ENCODE results near the gene RBM8A. TPM values are rescaled to one million over a fixed set of nuclear protein-coding genes. Genes with fewer than 3 reads are reported as not detected.

RBM8A gene
- total RNA-seq, 4 donors from 2014 or later = 120 to 176 (median 149) TPM

DNA sequence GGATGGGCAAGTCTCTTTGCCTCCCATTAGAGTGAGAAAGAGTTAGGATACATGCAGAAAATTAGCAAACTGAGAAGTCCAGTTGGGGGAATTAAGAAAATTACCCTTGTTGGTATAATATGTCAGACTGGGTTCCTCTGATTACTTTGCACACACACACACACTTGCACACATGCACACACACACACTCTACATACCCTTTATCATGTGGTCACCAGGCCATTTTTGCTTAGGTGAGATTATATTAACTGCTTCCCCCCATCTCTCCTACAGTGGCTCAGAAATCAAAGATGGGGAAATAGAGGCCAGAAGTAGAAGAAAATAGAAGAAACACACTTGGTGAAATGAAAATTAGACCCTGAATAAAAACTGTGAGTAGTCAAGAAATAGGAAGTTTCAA, 31.4 kb upstream of the RBM8A start:
- no peak overlapping the region for H3K4me3 ChIP-seq (ENCODE audit: low read depth, poor library complexity, severe bottlenecking)
- TF ChIP-seq, protein P1, sequence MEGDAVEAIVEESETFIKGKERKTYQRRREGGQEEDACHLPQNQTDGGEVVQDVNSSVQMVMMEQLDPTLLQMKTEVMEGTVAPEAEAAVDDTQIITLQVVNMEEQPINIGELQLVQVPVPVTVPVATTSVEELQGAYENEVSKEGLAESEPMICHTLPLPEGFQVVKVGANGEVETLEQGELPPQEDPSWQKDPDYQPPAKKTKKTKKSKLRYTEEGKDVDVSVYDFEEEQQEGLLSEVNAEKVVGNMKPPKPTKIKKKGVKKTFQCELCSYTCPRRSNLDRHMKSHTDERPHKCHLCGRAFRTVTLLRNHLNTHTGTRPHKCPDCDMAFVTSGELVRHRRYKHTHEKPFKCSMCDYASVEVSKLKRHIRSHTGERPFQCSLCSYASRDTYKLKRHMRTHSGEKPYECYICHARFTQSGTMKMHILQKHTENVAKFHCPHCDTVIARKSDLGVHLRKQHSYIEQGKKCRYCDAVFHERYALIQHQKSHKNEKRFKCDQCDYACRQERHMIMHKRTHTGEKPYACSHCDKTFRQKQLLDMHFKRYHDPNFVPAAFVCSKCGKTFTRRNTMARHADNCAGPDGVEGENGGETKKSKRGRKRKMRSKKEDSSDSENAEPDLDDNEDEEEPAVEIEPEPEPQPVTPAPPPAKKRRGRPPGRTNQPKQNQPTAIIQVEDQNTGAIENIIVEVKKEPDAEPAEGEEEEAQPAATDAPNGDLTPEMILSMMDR (IDR thresholded peaks at IDR 0.05) = no peak
- no peak for TF ChIP-seq POLR2A (IDR thresholded peaks at IDR 0.05)
- intact Hi-C loops (cut with DNase I; ENCODE audit: low total_unique reads) = no loop called here
- DNase-seq (ENCODE audit: low spot score in 2 of 2) = no peak

DNA sequence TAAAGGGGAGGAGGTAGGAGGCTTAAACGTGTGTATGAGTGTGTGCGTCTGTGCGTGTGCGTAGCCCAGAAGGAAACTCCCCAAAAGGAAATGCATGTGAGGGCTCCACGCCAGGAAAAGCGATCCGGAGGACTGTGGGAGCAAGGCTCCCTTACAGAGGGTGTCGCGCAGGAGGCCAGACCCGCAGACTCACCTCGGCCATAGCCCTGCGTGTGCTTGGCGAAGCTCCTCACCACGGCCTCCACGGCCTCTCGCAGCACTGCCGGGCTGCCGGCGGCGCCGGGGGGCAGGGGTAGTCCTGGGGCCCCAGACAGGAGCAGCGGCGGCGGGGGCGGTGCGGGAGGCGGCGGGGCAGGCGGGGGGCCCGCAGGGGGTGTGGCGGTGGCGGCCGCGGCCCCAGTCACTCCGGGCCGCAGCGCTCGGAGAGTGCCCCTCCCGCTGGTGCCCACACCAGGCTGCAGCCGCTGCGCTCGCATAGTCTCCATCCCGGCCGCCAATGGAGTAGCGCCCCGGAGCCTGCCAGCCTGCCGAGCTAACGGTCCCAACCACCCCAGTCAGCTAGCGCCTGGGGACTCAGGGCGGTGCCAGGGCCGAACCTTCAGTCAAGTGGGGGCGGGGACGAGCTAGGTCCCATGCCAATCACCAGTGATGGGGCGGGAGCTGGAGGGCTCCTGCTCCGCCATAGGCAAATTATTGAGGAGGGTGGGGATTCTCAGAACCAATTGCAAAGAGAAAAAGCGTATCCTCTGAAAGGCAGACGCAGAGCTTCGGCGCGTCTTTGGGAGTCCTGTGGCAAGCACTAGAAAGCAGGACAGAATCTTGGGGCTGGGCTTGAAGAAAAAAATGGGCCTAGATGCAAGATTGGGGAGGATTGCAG, 30.4 kb upstream of the RBM8A start, which contains the start of gene LIX1L:
Gene LIX1L, minus strand, starts transcription at position 575 of the 877 bp plus-strand sequence. Its CDS starts 90 bp downstream, at position 485.
- peak; percentile 96 to 99 for DNase-seq (ENCODE audit: low spot score in 2 of 2)
- H3K4me3 ChIP-seq (ENCODE audit: low read depth, poor library complexity, severe bottlenecking) = peak within 1 kb of the TSS; percentile 71
- TF ChIP-seq, protein P1 (IDR thresholded peaks at IDR 0.05) = no peak
- peak in 1 of 2 donors; percentile 74 for TF ChIP-seq POLR2A (IDR thresholded peaks at IDR 0.05)
- intact Hi-C loops (cut with DNase I; ENCODE audit: low total_unique reads) = no loop called here
- WGBS, 2 donors = 0% methylated on average over 22 to 38 of the region's 60 CpGs

DNA sequence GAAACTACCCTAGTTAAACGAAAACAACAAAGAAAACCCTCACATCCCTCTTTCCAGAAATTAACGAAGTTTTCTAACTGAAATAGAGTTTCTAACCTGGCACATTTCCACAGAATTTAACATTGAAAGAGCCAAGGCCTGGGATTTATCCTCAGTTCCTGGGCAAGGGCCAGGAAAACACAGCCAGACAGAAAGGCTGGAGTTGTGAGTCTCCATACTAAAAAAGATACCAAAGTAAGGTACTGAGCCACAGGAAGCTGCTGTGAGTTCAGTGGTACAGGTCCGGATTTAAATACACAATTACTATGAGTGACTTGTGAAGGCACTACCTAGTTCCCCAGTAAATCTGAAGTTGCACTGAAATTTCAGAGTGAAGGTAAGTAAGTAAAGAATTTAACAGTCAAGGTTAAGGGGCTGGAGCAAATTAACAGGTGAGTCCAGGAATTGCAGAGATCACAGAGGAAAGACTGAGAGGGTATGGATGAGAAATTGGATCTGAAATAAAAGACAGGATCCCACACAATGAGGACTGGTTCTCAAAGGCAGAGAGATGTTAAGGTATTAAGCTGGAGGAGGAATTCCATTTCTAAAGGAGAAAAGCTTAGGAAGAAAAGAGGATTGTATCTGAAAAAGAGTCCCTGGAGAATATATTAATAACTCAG, 29.6 kb upstream of the RBM8A start:
- H3K4me3 ChIP-seq (ENCODE audit: low read depth, poor library complexity, severe bottlenecking) = peak overlapping the region; percentile 71
- WGBS, 2 donors = 6 to 7% methylated on average over 3 of the region's 3 CpGs
- peak in 1 of 2 donors; percentile 72 for DNase-seq (ENCODE audit: low spot score in 2 of 2)
- intact Hi-C loops (cut with DNase I; ENCODE audit: low total_unique reads) = no loop called here
- no peak for TF ChIP-seq POLR2A (IDR thresholded peaks at IDR 0.05)
- TF ChIP-seq, protein P1 (IDR thresholded peaks at IDR 0.05) = no peak

DNA sequence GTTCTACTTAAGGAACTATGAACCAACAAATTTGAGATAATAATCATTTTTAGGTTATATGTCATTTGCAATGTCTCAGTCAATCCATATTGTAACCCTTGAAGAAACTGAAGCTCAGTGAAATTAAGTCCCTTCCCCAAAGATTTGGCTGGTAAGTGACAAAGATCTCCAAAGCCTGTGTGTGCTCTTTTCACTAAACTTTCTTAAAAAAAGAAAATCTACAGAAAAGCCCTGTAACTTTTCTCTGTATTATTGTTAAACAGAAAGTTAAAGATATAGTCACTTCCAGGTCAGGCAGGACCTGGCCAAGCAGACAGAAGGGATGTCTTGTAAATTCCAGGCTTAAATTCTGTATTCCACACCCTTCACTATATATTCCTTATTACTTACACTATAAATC, 29.1 kb upstream of the RBM8A start:
- intact Hi-C loops (cut with DNase I; ENCODE audit: low total_unique reads) = no loop called here
- DNase-seq (ENCODE audit: low spot score in 2 of 2) = no peak
- TF ChIP-seq, protein P1 (IDR thresholded peaks at IDR 0.05) = no peak
- no peak for TF ChIP-seq POLR2A (IDR thresholded peaks at IDR 0.05)
- H3K4me3 ChIP-seq (ENCODE audit: low read depth, poor library complexity, severe bottlenecking) = no peak overlapping the region

DNA sequence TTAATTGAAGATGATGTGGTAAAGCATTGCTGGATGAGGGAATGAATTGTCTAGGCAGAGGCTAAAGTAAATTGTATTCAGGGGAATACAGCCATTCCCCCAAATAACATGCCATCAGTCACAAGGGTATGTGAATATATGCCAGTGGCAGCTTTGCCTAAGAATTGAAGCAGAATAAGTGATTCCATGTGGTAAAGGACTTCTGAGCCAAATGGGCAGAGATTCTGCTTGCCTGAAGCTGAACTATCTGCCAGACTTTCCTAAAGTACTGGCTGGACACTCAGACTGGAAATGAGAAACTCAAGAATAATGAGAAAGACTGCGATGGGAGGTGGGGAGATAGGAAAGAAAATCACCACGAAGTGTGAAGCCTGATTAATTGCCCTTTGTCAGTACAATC, 28.2 kb upstream of the RBM8A start:
- no peak for DNase-seq (ENCODE audit: low spot score in 2 of 2)
- 37 to 42% methylated on average over 2 of the region's 2 CpGs for WGBS, 2 donors
- TF ChIP-seq, protein P1 (IDR thresholded peaks at IDR 0.05) = no peak
- TF ChIP-seq POLR2A (IDR thresholded peaks at IDR 0.05) = no peak
- H3K4me3 ChIP-seq (ENCODE audit: low read depth, poor library complexity, severe bottlenecking) = no peak overlapping the region
- intact Hi-C loops (cut with DNase I; ENCODE audit: low total_unique reads) = no loop called here

All from lower leg skin (tissue), 4 donors.